Central memory CD8-positive, alpha-beta T cell (primary cell): ENCODE results near the gene PHF12.

Experiments used
- ATAC-seq: fragments of 150-1000 bp; cut with Tn5 transposase; replicated peaks from 2 replicates; pipeline ENCODE4 v1.10.0; 2022; ENCODE audit warnings: mild to moderate bottlenecking, moderate FRiP score, moderate number of reproducible peaks; ENCODE audit not compliant: poor library complexity, severe bottlenecking; ENCODE audit errors: extremely low read depth
- DNase-seq, 2 donors: peaks; one replicate each; pipeline ENCODE4 v3.0.0; 2021; ENCODE audit warnings: low spot score in 2 of 2
- H3K27ac Mint-ChIP-seq: one replicate; pipeline ENCODE4 v1.8.0; 2022; ENCODE audit warnings: low read depth, mild to moderate bottlenecking, moderate library complexity, mixed read lengths
- H3K27me3 Mint-ChIP-seq: one replicate; pipeline ENCODE4 v1.8.0; 2022; ENCODE audit warnings: mixed read lengths
- H3K36me3 Mint-ChIP-seq: one replicate; pipeline ENCODE4 v1.8.0; 2022; ENCODE audit warnings: mild to moderate bottlenecking, moderate library complexity, mixed read lengths; ENCODE audit not compliant: insufficient read depth
- H3K4me1 Mint-ChIP-seq: one replicate; pipeline ENCODE4 v1.8.0; 2022; ENCODE audit warnings: mixed read lengths
- H3K4me3 Mint-ChIP-seq: one replicate; pipeline ENCODE4 v1.8.0; 2022; ENCODE audit warnings: mild to moderate bottlenecking, moderate library complexity, mixed read lengths
- H3K9me3 Mint-ChIP-seq: one replicate; pipeline ENCODE4 v1.8.0; 2022; ENCODE audit warnings: mixed read lengths

Gene PHF12

GRCh38 chr17:28948873-28949184 lies 2.5 kb downstream of the PHF12 start:
- Mint-ChIP-seq H3K27me3 (no peaks in the 10 kb centered on the region), H3K9me3 (no peaks in the 10 kb centered on the region), H3K36me3 (peaks cover 20% of the 10 kb centered on the region), H3K27ac (peak overlapping the region; percentile 97), H3K4me3 (no peak overlapping the region), H3K4me1 (peaks cover 36% of the 10 kb centered on the region)
- ATAC-seq (no peak), DNase-seq (no peak)

GRCh38 chr17:28948342-28948741 lies 3.0 kb downstream of the PHF12 start:
- no peak for DNase-seq
- H3K4me3 Mint-ChIP-seq = no peak overlapping the region
- H3K27me3 Mint-ChIP-seq = no peaks in the 10 kb centered on the region
- peaks cover 22% of the 10 kb centered on the region for H3K36me3 Mint-ChIP-seq
- H3K9me3 Mint-ChIP-seq = no peaks in the 10 kb centered on the region
- ATAC-seq = no peak
- H3K4me1 Mint-ChIP-seq = peaks cover 41% of the 10 kb centered on the region
- peak overlapping the region; percentile 97 for H3K27ac Mint-ChIP-seq

- Mint-ChIP-seq H3K36me3 (peaks cover 24% of the 10 kb centered on the region), H3K4me1 (peaks cover 47% of the 10 kb centered on the region), H3K4me3 (no peak overlapping the region)
Measured at GRCh38 chr17:28947639-28948038, 3.7 kb downstream of the PHF12 start.

GRCh38 chr17:28946239-28946638 lies 5.1 kb downstream of the PHF12 start:
- Mint-ChIP-seq H3K36me3 (peaks cover 32% of the 10 kb centered on the region), H3K27me3 (no peaks in the 10 kb centered on the region), H3K4me3 (peak overlapping the region; percentile 56), H3K4me1 (peaks cover 52% of the 10 kb centered on the region), H3K27ac (peak overlapping the region; percentile 97), H3K9me3 (no peaks in the 10 kb centered on the region)
- no peak for DNase-seq
- no peak for ATAC-seq

More at GRCh38 chr17:28947639-28948038, 3.7 kb downstream of the PHF12 start:
- DNase-seq = no peak
- no peak for ATAC-seq
- peak overlapping the region; percentile 97 for H3K27ac Mint-ChIP-seq
- no peaks in the 10 kb centered on the region for H3K9me3 Mint-ChIP-seq
- no peaks in the 10 kb centered on the region for H3K27me3 Mint-ChIP-seq

- DNase-seq (no peak), ATAC-seq (no peak)
- no peaks in the 10 kb centered on the region for H3K27me3 Mint-ChIP-seq
- H3K27ac Mint-ChIP-seq = peak overlapping the region; percentile 97
- H3K4me3 Mint-ChIP-seq = peak overlapping the region; percentile 56
- H3K4me1 Mint-ChIP-seq = peaks cover 60% of the 10 kb centered on the region
- H3K9me3 Mint-ChIP-seq = no peaks in the 10 kb centered on the region
- peaks cover 30% of the 10 kb centered on the region for H3K36me3 Mint-ChIP-seq
Measured at GRCh38 chr17:28944862-28945741, 6.2 kb downstream of the PHF12 start.

DNA sequence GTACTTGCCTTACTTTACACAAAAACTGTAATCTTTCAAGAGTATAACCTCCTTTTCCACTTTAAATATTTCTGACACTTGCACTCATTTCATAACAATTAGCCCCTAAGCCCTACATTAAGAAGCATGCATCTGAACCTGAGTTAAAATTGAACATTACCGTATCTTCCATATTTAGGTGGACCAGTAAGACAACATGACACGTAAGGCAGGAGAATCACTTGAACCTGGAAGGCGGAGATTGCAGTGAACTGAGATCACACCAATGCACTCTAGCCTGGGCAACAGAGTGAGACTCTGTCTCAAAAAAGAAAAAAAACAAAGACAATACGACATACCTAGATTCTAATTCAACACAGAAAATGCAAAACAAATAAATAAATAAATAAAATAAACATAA lies 7.0 kb downstream of the PHF12 start:
- no peak for ATAC-seq
- peak overlapping the region; percentile 1 for H3K27ac Mint-ChIP-seq
- H3K4me1 Mint-ChIP-seq = peaks cover 66% of the 10 kb centered on the region
- peaks cover 29% of the 10 kb centered on the region for H3K36me3 Mint-ChIP-seq
- no peak for DNase-seq
- no peak overlapping the region for H3K4me3 Mint-ChIP-seq
- H3K9me3 Mint-ChIP-seq = no peaks in the 10 kb centered on the region
- no peaks in the 10 kb centered on the region for H3K27me3 Mint-ChIP-seq

DNA sequence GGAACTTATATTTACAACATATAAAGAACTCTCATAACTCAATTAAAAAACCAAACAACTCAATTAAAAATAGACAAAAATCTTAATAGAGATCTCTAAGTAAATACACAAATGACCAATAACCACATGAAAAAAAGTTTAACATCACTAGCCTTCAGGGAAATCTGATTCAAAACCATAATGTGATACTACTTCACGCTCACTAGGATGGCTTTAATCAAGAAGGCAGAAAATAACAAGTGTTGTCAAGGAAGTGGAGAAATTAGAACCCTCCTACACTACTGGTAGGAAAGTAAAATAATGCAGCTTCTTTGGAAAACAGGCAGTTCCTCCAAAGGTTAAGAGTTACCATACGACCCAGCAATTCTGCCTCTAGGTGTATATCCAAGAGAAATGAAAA lies 8.4 kb downstream of the PHF12 start:
- DNase-seq = no peak
- Mint-ChIP-seq H3K4me1 (peaks cover 72% of the 10 kb centered on the region), H3K36me3 (peaks cover 25% of the 10 kb centered on the region), H3K9me3 (no peaks in the 10 kb centered on the region), H3K27me3 (no peaks in the 10 kb centered on the region), H3K27ac (peak overlapping the region; percentile 1), H3K4me3 (no peak overlapping the region)
- ATAC-seq = no peak

- Mint-ChIP-seq H3K27me3 (no peaks in the 10 kb centered on the region), H3K4me3 (no peak overlapping the region), H3K27ac (no peak overlapping the region), H3K36me3 (peaks cover 24% of the 10 kb centered on the region), H3K4me1 (peaks cover 71% of the 10 kb centered on the region), H3K9me3 (no peaks in the 10 kb centered on the region)
- DNase-seq (no peak), ATAC-seq (no peak)
Measured at GRCh38 chr17:28941251-28941650, 10.1 kb downstream of the PHF12 start.

- ATAC-seq (no peak), DNase-seq (no peak)
- Mint-ChIP-seq H3K4me3 (no peak overlapping the region), H3K4me1 (peaks cover 72% of the 10 kb centered on the region), H3K27ac (no peak overlapping the region), H3K27me3 (no peaks in the 10 kb centered on the region), H3K9me3 (no peaks in the 10 kb centered on the region), H3K36me3 (peaks cover 24% of the 10 kb centered on the region)
Measured at GRCh38 chr17:28940675-28941074, 10.6 kb downstream of the PHF12 start.

- no peak for DNase-seq
- H3K27me3 Mint-ChIP-seq = no peaks in the 10 kb centered on the region
- H3K4me3 Mint-ChIP-seq = no peak overlapping the region
- peaks cover 24% of the 10 kb centered on the region for H3K36me3 Mint-ChIP-seq
- H3K4me1 Mint-ChIP-seq = peaks cover 70% of the 10 kb centered on the region
- no peaks in the 10 kb centered on the region for H3K9me3 Mint-ChIP-seq
- ATAC-seq = no peak
- no peak overlapping the region for H3K27ac Mint-ChIP-seq
Measured at GRCh38 chr17:28940142-28940541, 11.2 kb downstream of the PHF12 start.

DNA sequence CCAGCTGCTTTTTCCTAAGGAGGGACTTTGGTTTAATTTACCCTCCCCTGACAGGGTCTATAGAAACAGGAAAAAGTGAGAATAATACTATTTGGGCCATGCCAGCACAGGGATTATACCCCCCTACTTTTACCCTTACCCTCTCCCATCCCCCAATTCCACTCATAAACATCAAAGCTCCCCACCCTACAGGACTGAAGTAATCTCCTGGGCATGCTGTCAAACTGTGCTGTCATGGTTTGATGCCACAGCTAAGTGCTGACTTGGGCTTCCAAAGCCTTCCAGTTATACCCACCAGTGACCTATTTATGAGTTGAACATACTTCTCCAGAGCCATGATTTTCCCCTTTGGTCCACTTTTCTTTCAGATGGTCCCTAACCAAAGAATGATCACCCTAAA lies 12.8 kb downstream of the PHF12 start:
- H3K27me3 Mint-ChIP-seq = no peaks in the 10 kb centered on the region
- no peak for DNase-seq
- H3K4me3 Mint-ChIP-seq = no peak overlapping the region
- peaks cover 24% of the 10 kb centered on the region for H3K36me3 Mint-ChIP-seq
- no peaks in the 10 kb centered on the region for H3K9me3 Mint-ChIP-seq
- ATAC-seq = no peak
- peaks cover 66% of the 10 kb centered on the region for H3K4me1 Mint-ChIP-seq
- H3K27ac Mint-ChIP-seq = no peak overlapping the region

GRCh38 chr17:28937044-28937729 lies 14.1 kb downstream of the PHF12 start:
- no peaks in the 10 kb centered on the region for H3K9me3 Mint-ChIP-seq
- ATAC-seq = no peak
- peaks cover 17% of the 10 kb centered on the region for H3K36me3 Mint-ChIP-seq
- H3K27me3 Mint-ChIP-seq = no peaks in the 10 kb centered on the region
- no peak overlapping the region for H3K4me3 Mint-ChIP-seq
- DNase-seq = no peak
- H3K27ac Mint-ChIP-seq = no peak overlapping the region
- peaks cover 60% of the 10 kb centered on the region for H3K4me1 Mint-ChIP-seq
